T-cell (primary cell): ENCODE measurements around the gene CCR5AS.
"Not testable (repeated sequence)": the region's sequence is repeated elsewhere in the genome, so short reads cannot be mapped to it uniquely, and the experiment has no call there.

ENCODE experiments used
- ATAC-seq, 4 experiments: fragments of 200-7000 bp in 3 of 4; fragments of 150-1000 bp in 1 of 4; cut with Tn5 transposase; replicated peaks in 1 of 4; 1 replicate in 3 of 4; 2 replicates in 1 of 4; pipeline ENCODE4 v1.10.0; 2021; ENCODE audit warnings: moderate library complexity in 3 of 4, mild to moderate bottlenecking in 2 of 4, moderate number of reproducible peaks in 1 of 4
- CTCF ChIA-PET, 2 donors: fragments of 300-600 bp; sonication (Branson Sonifier 250); formaldehyde crosslinking; loops; one replicate each; lab custom pipeline; 2022; ENCODE audit warnings: antibody characterized with exemption in 2 of 2; lab: Charles Lee
- POLR2A ChIA-PET, 2 donors: fragments of 300-600 bp; sonication (Branson Sonifier 250); formaldehyde crosslinking; loops; one replicate each; lab custom pipeline; 2022; ENCODE audit warnings: antibody characterized with exemption in 2 of 2; lab: Charles Lee
- DNase-seq, 35 experiments: peaks; one replicate each; pipeline versions ENCODE4 v3.0.0 to v3.0.0-alpha.2; 2013 to 2023
- H3K27ac ChIP-seq: one replicate; pipeline ENCODE4 v1.5.1; 2013; ENCODE audit warnings: low read length
- H3K27me3 ChIP-seq, 2 experiments: replicated peaks in 1 of 2; 1 replicate in 1 of 2; 2 replicates in 1 of 2; pipeline versions ENCODE4 v1.6.1 to v1.7.0; 2013; ENCODE audit warnings: low read length in 1 of 2, mixed read lengths in 1 of 2; ENCODE audit not compliant: control insufficient read depth in 2 of 2, insufficient read depth in 2 of 2; ENCODE audit errors: extremely low read depth in 1 of 2
- H3K36me3 ChIP-seq, 2 donors: 1 replicate in 1 of 2; 2 replicates in 1 of 2; pipeline versions ENCODE4 v1.6.1 to v1.7.0; 2013; ENCODE audit warnings: low read length in 1 of 2; ENCODE audit not compliant: control insufficient read depth in 2 of 2, insufficient read depth in 1 of 2; ENCODE audit errors: extremely low read depth in 1 of 2
- H3K4me1 ChIP-seq, 2 experiments: 1 replicate in 1 of 2; 2 replicates in 1 of 2; pipeline versions ENCODE4 v1.6.1 to v1.7.0; 2013; ENCODE audit warnings: low read length in 2 of 2, mixed read lengths in 1 of 2; ENCODE audit not compliant: insufficient read depth in 2 of 2, control insufficient read depth in 1 of 2; ENCODE audit errors: extremely low read depth in 1 of 2
- H3K4me3 ChIP-seq, 2 donors: 1 replicate in 1 of 2; 2 replicates in 1 of 2; pipeline versions ENCODE4 v1.5.1 to v1.7.0; 2013; ENCODE audit warnings: mild to moderate bottlenecking in 2 of 2, low read length in 1 of 2, moderate library complexity in 1 of 2; ENCODE audit not compliant: control insufficient read depth in 1 of 2; ENCODE audit errors: extremely low read depth in 1 of 2
- H3K9me3 ChIP-seq: 2 replicates; pipeline ENCODE4 v1.7.0; 2013
- H3K27ac Mint-ChIP-seq, 2 donors: one replicate each; pipeline ENCODE4 v1.8.0; 2020 to 2021; ENCODE audit warnings: mild to moderate bottlenecking in 2 of 2, mixed read lengths in 2 of 2
- H3K27me3 Mint-ChIP-seq, 2 donors: one replicate each; pipeline ENCODE4 v1.8.0; 2021 to 2022; ENCODE audit warnings: mixed read lengths in 2 of 2
- H3K36me3 Mint-ChIP-seq: one replicate; pipeline ENCODE4 v1.8.0; 2021; ENCODE audit warnings: mixed read lengths
- H3K4me1 Mint-ChIP-seq, 3 donors: one replicate each; pipeline ENCODE4 v1.8.0; 2020 to 2022; ENCODE audit warnings: mixed read lengths in 3 of 3, mild to moderate bottlenecking in 1 of 3
- H3K4me3 Mint-ChIP-seq, 3 donors: one replicate each; pipeline ENCODE4 v1.8.0; 2020 to 2022; ENCODE audit warnings: mild to moderate bottlenecking in 3 of 3, mixed read lengths in 3 of 3, moderate library complexity in 3 of 3
- H3K9me3 Mint-ChIP-seq, 3 donors: one replicate each; pipeline ENCODE4 v1.8.0; 2020 to 2022; ENCODE audit warnings: mixed read lengths in 3 of 3
- WGBS: methylation state at CpG from one replicate; pipeline ENCODE4 v1.1.5; 2013; ENCODE audit warnings: missing lambda C conversion rate; ENCODE audit not compliant: insufficient coverage; 5-methylcytosine and 5-hydroxymethylcytosine counted together

CCR5AS gene

GRCh38 chr3:46389306-46389705 is 17.6 kb downstream of the CCR5AS start:
- ATAC-seq (no peak), DNase-seq (no peak)
- H3K36me3 ChIP-seq = no peaks in the 10 kb centered on the region
- Mint-ChIP-seq H3K27me3 (peaks cover 1 to 5% of the 10 kb centered on the region in 2 donors), H3K9me3 (no peaks in the 10 kb centered on the region), H3K27ac (no peak overlapping the region), H3K4me1 (peaks cover 0 to 8% (median 7%) of the 10 kb centered on the region in 3 donors), H3K36me3 (no peaks in the 10 kb centered on the region), H3K4me3 (no peak overlapping the region)
- WGBS = 88% methylated on average over 6 of the region's 6 CpGs
- H3K9me3 ChIP-seq = no peaks in the 10 kb centered on the region
- no peaks in the 10 kb centered on the region for H3K27me3 ChIP-seq
- ChIA-PET POLR2A (interaction anchor here in 1 of 2 donors (0.5 kb wide), 1 partner anchor 69 kb away, joined by 4 read pairs; no protein-coding TSS in a partner anchor), CTCF (no interaction called here)
- H3K27ac ChIP-seq = no peak overlapping the region
- H3K4me3 ChIP-seq = no peak overlapping the region
- H3K4me1 ChIP-seq = peaks cover 0 to 3% of the 10 kb centered on the region in 2 experiments

- H3K27me3 ChIP-seq, H3K27ac ChIP-seq, DNase-seq, H3K27ac Mint-ChIP-seq, ATAC-seq, H3K9me3 Mint-ChIP-seq, H3K9me3 ChIP-seq, CTCF ChIA-PET, H3K36me3 Mint-ChIP-seq, H3K36me3 ChIP-seq, H3K4me3 ChIP-seq, H3K4me1 ChIP-seq, H3K27me3 Mint-ChIP-seq, POLR2A ChIA-PET, H3K4me3 Mint-ChIP-seq: not testable (repeated sequence)
- peaks cover 3 to 11% (median 10%) of the 10 kb centered on the region in 3 donors for H3K4me1 Mint-ChIP-seq
- 99% methylated on average over 4 of the region's 4 CpGs for WGBS
Measured at GRCh38 chr3:46388847-46389246, 18.0 kb downstream of the CCR5AS start.

GRCh38 chr3:46386205-46386604 is 20.7 kb downstream of the CCR5AS start:
- no peaks in the 10 kb centered on the region for H3K27me3 ChIP-seq
- H3K9me3 ChIP-seq = no peaks in the 10 kb centered on the region
- H3K36me3 Mint-ChIP-seq = no peaks in the 10 kb centered on the region
- ChIA-PET CTCF (interaction anchor here in 1 of 2 donors (2.0 kb wide), 1 partner anchor 110 kb away, joined by 4 read pairs; no protein-coding TSS in a partner anchor), POLR2A (no interaction called here)
- peak overlapping the region in 1 of 2 donors; percentile 38 for H3K27ac Mint-ChIP-seq
- H3K4me3 ChIP-seq = no peak overlapping the region
- peaks cover 1 to 5% of the 10 kb centered on the region in 2 donors for H3K27me3 Mint-ChIP-seq
- H3K4me1 Mint-ChIP-seq = peaks cover 14 to 21% (median 21%) of the 10 kb centered on the region in 3 donors
- ATAC-seq (no peak), DNase-seq (no peak)
- H3K4me1 ChIP-seq = peaks cover 5 to 7% of the 10 kb centered on the region in 2 experiments
- H3K36me3 ChIP-seq = no peaks in the 10 kb centered on the region
- WGBS = 46% methylated on average over 4 of the region's 4 CpGs
- no peaks in the 10 kb centered on the region for H3K9me3 Mint-ChIP-seq
- no peak overlapping the region for H3K4me3 Mint-ChIP-seq
- no peak overlapping the region for H3K27ac ChIP-seq

GRCh38 chr3:46383951-46384330 is 22.9 kb downstream of the CCR5AS start:
- no peak overlapping the region for H3K4me3 ChIP-seq
- ATAC-seq (no peak), DNase-seq (no peak)
- H3K27ac ChIP-seq = no peak overlapping the region
- no peaks in the 10 kb centered on the region for H3K27me3 ChIP-seq
- H3K4me3 Mint-ChIP-seq = no peak overlapping the region
- H3K4me1 Mint-ChIP-seq = peaks cover 25 to 33% (median 30%) of the 10 kb centered on the region in 3 donors
- ChIA-PET POLR2A (interaction anchor here in 1 of 2 donors (0.6 kb wide), 1 partner anchor 69 kb away, joined by 3 read pairs; no protein-coding TSS in a partner anchor), CTCF (interaction anchor here in 1 of 2 donors (2.0 kb wide), 1 partner anchor 13 kb away, joined by 7 read pairs; the partner anchor contains the start of gene CCR5)
- H3K9me3 ChIP-seq = no peaks in the 10 kb centered on the region
- H3K9me3 Mint-ChIP-seq = no peaks in the 10 kb centered on the region
- H3K36me3 Mint-ChIP-seq = no peaks in the 10 kb centered on the region
- H3K27ac Mint-ChIP-seq = no peak overlapping the region
- 27% methylated on average over 2 of the region's 5 CpGs for WGBS
- H3K27me3 Mint-ChIP-seq = peaks cover 1 to 5% of the 10 kb centered on the region in 2 donors
- H3K36me3 ChIP-seq = no peaks in the 10 kb centered on the region
- peaks cover 5 to 20% of the 10 kb centered on the region in 2 experiments for H3K4me1 ChIP-seq

GRCh38 chr3:46383211-46383950 is 23.5 kb downstream of the CCR5AS start:
- Histone ChIP-seq H3K9me3 (no peaks in the 10 kb centered on the region), H3K36me3 (no peaks in the 10 kb centered on the region), H3K27ac (no peak overlapping the region), H3K27me3 (no peaks in the 10 kb centered on the region), H3K4me1 (peaks cover 5 to 23% of the 10 kb centered on the region in 2 experiments), H3K4me3 (no peak overlapping the region)
- POLR2A ChIA-PET = interaction anchor here in 1 of 2 donors (0.6 kb wide), 1 partner anchor 69 kb away, joined by 3 read pairs; no protein-coding TSS in a partner anchor
- Mint-ChIP-seq H3K9me3 (no peaks in the 10 kb centered on the region), H3K36me3 (no peaks in the 10 kb centered on the region), H3K4me1 (peaks cover 27 to 35% (median 33%) of the 10 kb centered on the region in 3 donors), H3K4me3 (no peak overlapping the region), H3K27me3 (peaks cover 1 to 5% of the 10 kb centered on the region in 2 donors), H3K27ac (no peak overlapping the region)
- ATAC-seq (peak in 1 of 4 experiments; percentile 50), DNase-seq (no peak)
- CTCF ChIA-PET = interaction anchor here (0.6 to 2.0 kb wide), 4 partner anchors 10 to 16 kb away, joined by 3 to 7 read pairs (median 4); partner anchors contain the start of gene CCR5 (in 1 of the 2)
- 47% methylated on average over 3 of the region's 6 CpGs for WGBS

- WGBS = 85% methylated on average over 2 of the region's 3 CpGs
- Mint-ChIP-seq H3K36me3 (no peaks in the 10 kb centered on the region), H3K4me1 (peaks cover 32 to 40% (median 37%) of the 10 kb centered on the region in 3 donors), H3K9me3 (no peaks in the 10 kb centered on the region), H3K4me3 (no peak overlapping the region), H3K27me3 (peaks cover 1 to 5% of the 10 kb centered on the region in 2 donors), H3K27ac (no peak overlapping the region)
- Histone ChIP-seq H3K36me3 (no peaks in the 10 kb centered on the region), H3K27me3 (no peaks in the 10 kb centered on the region), H3K27ac (no peak overlapping the region), H3K9me3 (no peaks in the 10 kb centered on the region), H3K4me1 (peaks cover 5 to 24% of the 10 kb centered on the region in 2 experiments), H3K4me3 (no peak overlapping the region)
- DNase-seq = no peak
- ChIA-PET POLR2A (interaction anchor here in 1 of 2 donors (0.6 kb wide), 1 partner anchor 421 kb away, joined by 9 read pairs; no protein-coding TSS in a partner anchor), CTCF (interaction anchor here in 1 of 2 donors (0.6 to 2.1 kb wide), 2 partner anchors 11 to 161 kb away, joined by 3 to 7 read pairs; partner anchors contain the start of gene CCR5)
- no peak for ATAC-seq
Measured at GRCh38 chr3:46381625-46382024, 25.2 kb downstream of the CCR5AS start.
